ENCODE data around the gene ODF4. TPM values are rescaled to one million over a fixed set of nuclear protein-coding genes. Genes with fewer than 3 reads are reported as not detected.

ODF4 gene
- polyA plus RNA-seq (ENCODE audit: insufficient read length in 4 of 4): not detected

GRCh38 chr17:8339540-8339939 is at the start of gene ODF4:
ODF4 (plus strand) TSS chr17:8339840; CDS start chr17:8340052, 212 bp downstream.
- DNase-seq (ENCODE audit: low read depth in 4 of 4, low spot score in 2 of 4): no peak

GRCh38 chr17:8290043-8290442 is 49.6 kb upstream of the ODF4 start:
- DNase-seq (ENCODE audit: low read depth in 4 of 4, low spot score in 2 of 4): no peak

- no peak for DNase-seq (ENCODE audit: low read depth in 4 of 4, low spot score in 2 of 4)
Observed at GRCh38 chr17:8292639-8293395, 46.8 kb upstream of the ODF4 start.

- no peak for DNase-seq (ENCODE audit: low read depth in 4 of 4, low spot score in 2 of 4)
Observed at GRCh38 chr17:8294361-8294760, 45.3 kb upstream of the ODF4 start.

GRCh38 chr17:8294814-8295316 is 44.8 kb upstream of the ODF4 start:
- no peak for DNase-seq (ENCODE audit: low read depth in 4 of 4, low spot score in 2 of 4)

- DNase-seq (ENCODE audit: low read depth in 4 of 4, low spot score in 2 of 4): no peak
Observed at GRCh38 chr17:8300226-8300625, 39.4 kb upstream of the ODF4 start.

GRCh38 chr17:8300627-8301242 is 38.9 kb upstream of the ODF4 start:
- peak in 1 of 4 donors; percentile 56 for DNase-seq (ENCODE audit: low read depth in 4 of 4, low spot score in 2 of 4)

GRCh38 chr17:8310601-8311123 is 29.0 kb upstream of the ODF4 start:
- no peak for DNase-seq (ENCODE audit: low read depth in 4 of 4, low spot score in 2 of 4)

GRCh38 chr17:8311131-8311790 is 28.4 kb upstream of the ODF4 start:
- DNase-seq (ENCODE audit: low read depth in 4 of 4, low spot score in 2 of 4): no peak

- DNase-seq (ENCODE audit: low read depth in 4 of 4, low spot score in 2 of 4): no peak
Observed at GRCh38 chr17:8312251-8312650, 27.4 kb upstream of the ODF4 start.

GRCh38 chr17:8312726-8313600 is 26.7 kb upstream of the ODF4 start:
- DNase-seq (ENCODE audit: low read depth in 4 of 4, low spot score in 2 of 4): no peak

- DNase-seq (ENCODE audit: low read depth in 4 of 4, low spot score in 2 of 4): no peak
Observed at GRCh38 chr17:8314797-8315763, 24.6 kb upstream of the ODF4 start.

GRCh38 chr17:8315764-8316217 is 23.8 kb upstream of the ODF4 start:
- DNase-seq (ENCODE audit: low read depth in 4 of 4, low spot score in 2 of 4): no peak

GRCh38 chr17:8318010-8318935 is 21.4 kb upstream of the ODF4 start:
- DNase-seq (ENCODE audit: low read depth in 4 of 4, low spot score in 2 of 4): no peak

- no peak for DNase-seq (ENCODE audit: low read depth in 4 of 4, low spot score in 2 of 4)
Observed at GRCh38 chr17:8320262-8320661, 19.4 kb upstream of the ODF4 start.

- DNase-seq (ENCODE audit: low read depth in 4 of 4, low spot score in 2 of 4): no peak
Observed at GRCh38 chr17:8320990-8321389, 18.6 kb upstream of the ODF4 start.

- no peak for DNase-seq (ENCODE audit: low read depth in 4 of 4, low spot score in 2 of 4)
Observed at GRCh38 chr17:8322061-8322460, 17.6 kb upstream of the ODF4 start.

- DNase-seq (ENCODE audit: low read depth in 4 of 4, low spot score in 2 of 4): no peak
Observed at GRCh38 chr17:8324132-8324531, 15.5 kb upstream of the ODF4 start.
